GM21526 (cell line): Measurements from ENCODE around the gene RALA.

Experiments
- ATAC-seq: cut with Tn5 transposase; IDR thresholded peaks from one replicate; pipeline ENCODE4 v1.9.1; 2021; ENCODE audit warnings: moderate library complexity; ENCODE audit not compliant: unreplicated experiment, low FRiP score

Gene RALA, protein sequence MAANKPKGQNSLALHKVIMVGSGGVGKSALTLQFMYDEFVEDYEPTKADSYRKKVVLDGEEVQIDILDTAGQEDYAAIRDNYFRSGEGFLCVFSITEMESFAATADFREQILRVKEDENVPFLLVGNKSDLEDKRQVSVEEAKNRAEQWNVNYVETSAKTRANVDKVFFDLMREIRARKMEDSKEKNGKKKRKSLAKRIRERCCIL

DNA sequence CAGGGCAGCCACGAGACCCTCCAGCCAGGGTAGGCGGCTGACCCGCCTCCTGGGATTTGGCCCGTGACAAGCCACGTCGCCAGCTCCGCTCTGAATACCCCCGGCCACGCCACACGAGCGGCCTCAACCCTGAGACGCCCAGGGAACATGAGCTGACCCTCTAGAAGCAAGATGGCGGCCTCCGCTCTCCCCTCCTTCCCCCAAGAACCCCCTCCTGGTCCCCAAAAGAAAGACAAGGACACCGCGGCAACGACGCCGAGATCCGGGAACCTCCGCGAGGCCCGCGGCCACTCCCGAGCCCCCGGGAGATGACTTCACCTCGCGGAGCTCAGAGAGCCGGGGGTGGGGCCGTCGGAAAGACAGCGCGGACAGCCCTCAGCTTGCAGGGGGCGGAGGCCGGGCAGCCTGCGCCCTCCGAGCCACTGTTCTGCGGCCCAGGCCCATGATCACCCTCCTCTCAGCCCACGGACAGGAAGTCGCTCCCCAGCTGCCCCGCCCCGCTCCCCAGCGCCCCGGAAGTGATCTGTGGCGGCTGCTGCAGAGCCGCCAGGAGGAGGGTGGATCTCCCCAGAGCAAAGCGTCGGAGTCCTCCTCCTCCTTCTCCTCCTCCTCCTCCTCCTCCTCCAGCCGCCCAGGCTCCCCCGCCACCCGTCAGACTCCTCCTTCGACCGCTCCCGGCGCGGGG lies at the start of gene RALA:
Gene RALA (plus strand): TSS at position 526 of the 685 bp plus-strand sequence. CDS start 63,096 bp downstream, outside the sequence.
- peak; percentile 98 for ATAC-seq

DNA sequence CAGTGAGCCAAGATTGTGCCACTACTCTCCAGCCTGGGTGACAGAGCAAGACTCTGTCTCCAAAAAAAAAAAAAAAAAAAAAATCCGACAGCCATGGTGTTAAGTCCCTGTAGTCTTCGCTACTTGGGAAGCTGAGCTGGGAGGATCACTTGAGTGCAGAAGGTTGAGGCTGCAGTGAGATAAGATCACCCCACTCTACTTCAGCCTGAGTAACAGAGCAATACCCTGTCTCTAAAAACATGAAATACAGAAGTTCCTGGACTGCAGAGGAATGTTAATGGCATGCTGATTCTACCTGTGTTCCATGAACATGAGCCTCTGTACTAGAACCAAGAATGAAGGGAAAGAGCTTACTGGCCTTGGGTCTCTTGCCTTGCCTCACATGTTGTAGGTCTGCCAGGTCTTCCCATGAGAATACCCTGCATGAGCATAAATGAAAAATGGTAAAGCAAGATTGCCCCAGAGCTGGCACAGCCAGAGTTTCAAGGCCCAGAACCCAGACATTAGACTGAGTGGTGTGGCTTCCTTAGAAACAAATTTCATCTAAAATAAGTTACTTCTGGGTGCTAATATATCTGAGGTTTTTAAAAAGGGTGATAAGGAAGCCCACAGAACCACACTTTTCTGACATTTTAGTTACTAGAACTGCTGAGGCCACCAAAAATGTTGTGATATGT lies 48.6 kb upstream of the RALA start:
- ATAC-seq: no peak

DNA sequence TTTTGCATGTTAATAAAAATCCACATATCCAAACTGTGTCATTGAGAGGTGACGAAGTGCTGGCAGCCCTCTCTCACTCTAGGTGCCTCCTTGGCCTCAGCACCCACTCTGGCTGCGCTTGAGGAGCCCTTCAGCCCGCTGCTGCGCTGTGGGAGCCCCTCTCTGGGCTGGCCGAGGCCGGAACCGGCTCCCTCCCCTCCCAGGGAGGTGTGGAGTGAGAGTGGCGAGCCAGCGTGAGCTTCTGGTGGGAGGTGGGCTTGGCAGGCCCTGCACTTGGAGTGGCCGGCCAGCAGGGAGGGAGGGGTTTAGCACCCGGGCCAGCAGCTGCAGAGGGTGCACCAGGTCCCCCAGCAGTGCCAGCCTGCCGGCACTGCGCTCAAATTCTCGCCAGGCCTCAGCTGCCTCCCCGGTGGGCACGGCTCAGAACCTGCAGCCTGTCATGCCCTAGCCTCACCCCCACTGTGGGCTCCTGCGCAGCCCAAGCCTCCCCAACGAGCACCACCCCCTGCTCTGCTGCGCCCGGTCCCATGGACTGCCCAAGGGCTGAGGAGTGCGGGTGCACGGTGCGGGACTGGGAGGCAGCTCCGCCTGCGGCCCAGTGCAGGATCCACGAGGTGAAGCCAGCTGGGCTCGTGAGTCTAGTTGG lies 46.0 kb upstream of the RALA start:
- ATAC-seq: no peak

DNA sequence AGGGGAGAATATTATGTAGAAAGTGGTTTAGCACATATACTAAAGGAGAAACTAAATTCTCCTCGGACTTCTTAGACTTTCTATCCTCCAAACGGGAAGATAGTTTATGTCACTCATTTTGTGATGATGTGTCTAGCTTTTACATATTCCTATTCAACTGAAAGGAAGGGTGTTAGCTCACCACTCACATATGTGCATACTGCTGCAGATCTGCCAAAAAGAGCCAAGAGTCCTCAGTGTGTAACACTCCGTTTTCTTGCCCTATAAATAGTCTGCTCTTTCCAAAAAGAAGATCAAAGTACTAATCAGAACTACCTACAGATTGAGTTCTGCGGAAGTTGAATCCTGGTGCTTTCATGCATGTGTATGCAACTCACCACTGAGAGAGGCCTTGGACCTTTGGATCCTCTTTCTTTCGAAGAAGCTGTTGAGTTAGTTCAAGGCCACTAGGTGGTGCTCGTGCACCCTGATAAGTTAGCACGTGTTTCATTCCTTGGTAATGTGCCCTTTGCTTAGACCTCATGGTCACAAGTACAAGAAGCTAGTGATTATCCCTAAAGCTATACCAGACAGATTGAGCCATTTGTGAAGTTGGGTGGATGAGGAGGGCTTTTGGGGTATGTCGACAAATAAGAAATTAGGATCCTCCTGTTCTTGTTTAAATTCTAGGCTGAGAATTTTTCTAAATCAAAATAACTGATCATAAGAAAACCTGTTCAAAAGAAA lies 43.1 kb upstream of the RALA start:
- peak; percentile 94 for ATAC-seq

DNA sequence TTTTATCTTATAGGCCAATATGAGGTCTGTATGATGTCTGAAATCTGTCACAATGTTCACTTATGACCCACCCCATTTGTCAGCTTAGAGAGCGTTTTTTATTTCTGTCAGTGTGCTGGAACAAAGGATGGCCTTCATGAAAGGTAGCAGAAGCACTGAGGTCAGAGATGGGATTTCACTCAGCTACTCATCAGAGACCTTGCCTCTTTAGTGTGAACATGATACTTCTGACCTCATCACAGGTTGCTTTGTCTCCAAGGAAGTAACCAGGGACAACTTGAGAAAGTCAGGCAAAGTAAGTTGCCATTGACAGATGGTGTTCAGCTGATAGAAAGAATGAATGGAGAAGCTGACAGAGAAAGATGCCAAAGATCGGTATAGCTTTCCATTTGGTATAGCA lies 40.8 kb upstream of the RALA start:
- ATAC-seq: no peak

DNA sequence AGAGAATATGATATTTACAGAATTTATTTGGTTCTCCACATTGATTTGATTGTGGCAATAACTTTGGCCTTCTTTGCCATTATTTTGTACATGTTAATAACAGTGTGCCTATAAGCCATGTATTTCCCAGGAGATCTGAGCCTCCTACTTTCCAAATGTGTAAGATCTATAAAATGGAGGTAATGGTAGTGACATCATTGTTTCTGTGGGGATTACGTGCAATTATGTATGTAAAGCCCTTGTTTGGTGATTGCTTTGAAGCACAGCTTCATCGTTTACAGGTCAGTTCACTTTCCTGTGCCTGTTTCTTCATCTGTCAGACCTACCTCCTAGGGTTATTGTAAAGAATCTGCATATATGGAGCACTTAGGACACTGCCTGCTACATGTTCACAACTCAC lies 39.8 kb upstream of the RALA start:
- no peak for ATAC-seq

DNA sequence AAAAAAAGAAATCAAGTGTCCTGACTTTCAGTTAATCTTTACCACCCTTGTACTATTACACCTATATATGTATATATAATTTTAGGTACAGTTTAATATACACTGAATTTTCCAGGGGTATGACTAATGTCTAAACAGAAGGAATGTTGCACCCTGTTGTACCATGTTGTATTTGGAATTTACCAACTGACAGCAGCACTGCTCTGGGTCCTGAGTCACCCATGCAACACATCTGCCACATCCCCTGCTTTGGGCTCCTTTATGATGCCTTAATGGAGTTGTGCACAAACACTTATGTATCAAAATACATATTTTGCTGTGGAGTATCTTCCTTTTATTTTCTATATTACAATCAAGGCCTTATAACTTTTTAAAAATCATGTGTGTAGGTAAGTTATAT lies 36.0 kb upstream of the RALA start:
- no peak for ATAC-seq

DNA sequence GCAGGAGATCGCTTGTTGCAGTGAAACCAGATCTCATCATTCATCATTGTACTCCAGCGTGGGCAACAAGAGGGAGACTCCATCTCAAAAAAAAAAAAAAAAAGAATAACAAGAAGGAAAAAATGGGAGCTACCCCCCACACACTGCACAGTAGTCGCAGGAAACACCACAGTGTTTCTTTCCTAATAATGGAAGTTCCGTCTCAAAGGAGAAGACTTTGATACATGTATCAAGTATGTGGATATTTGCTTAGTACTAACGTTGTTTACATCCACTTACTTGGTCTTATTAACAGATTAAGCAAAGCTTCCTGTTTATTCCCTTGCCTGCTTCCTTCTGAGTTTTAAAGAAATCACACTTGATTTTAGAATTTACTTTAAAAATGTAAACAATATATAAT lies 35.0 kb upstream of the RALA start:
- no peak for ATAC-seq

DNA sequence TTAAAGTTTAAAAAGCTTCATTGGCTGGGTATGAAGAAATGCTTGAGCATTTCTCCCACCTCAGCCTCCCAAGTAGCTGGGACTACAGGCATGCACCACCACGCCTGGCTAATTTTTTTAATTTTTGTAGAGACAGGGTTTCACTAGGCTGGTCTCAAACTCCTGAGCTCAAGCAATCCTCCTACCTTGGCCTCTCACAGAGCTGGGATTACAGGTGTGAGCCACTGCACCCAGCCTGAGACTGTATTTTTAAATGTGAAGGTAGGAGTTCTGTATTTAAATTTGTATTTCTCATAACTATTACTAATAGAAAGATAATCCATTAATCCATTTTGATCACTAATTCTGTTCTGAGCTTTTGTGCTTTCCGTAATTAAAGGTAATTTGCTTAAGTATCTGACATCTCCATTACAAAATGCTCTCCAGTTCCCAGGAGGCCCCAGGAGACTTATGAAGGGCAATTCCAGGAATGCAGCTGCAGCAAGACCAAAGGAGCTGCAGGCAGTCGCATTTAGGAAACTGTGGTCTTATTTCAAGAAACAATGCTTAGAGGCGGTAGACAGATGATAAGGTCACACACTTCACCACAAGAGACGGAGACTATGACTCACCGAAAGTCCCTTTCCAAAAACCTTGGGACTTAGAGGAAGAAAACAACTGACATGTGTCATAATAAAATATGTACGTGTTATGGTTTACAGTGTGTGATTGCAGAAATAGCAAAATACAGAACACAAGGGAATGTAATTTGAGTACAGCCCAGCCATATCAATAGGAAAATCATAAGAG lies 33.9 kb upstream of the RALA start:
- ATAC-seq: peak; percentile 75

DNA sequence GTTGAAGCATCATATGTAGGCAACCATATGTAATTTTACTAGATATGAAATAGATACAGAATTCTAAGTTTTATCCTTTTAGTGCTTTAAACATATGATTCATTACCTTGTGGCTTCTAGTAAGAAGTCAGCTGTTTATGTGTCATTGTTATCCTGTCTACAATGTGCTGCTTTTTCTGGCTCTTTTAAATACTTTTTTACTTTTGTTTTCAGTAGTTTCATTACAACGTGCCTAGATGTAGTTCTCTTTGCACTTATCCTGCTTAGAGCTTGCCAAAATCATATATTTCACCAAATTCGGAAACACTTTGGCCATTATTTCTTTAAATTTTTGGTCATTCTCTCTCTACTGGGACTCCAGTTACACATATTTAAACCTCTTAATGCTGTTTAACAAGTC lies 30.8 kb upstream of the RALA start:
- ATAC-seq: no peak

DNA sequence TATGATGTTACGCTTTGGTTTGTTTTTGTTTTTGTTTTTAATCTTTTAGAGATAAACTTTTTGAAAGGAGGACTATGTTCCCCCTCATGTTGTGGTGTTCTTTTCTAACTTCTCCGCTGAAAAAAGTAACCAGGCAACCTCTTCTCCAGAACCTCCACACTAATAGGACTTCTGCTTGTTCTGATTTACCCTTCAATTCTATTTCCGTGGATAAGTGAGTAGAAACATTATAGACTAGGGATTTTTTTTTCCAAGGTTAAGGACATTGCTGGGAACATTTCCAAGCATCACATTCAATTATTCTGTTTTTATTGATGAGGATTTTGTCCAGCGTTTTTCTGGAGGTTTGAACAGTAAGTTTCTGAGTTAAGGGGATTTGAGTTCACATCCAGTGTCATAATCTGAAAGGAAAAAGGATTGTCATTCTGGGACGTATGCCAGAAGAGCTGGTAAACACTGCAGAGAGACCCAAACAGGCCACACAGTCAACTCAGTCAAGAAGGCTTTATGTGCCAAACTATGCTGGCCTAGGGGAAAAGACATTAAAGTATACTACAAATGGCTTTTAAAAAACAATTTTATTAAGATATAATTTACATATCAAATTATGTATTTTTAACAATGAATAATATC lies 28.3 kb upstream of the RALA start:
- no peak for ATAC-seq

DNA sequence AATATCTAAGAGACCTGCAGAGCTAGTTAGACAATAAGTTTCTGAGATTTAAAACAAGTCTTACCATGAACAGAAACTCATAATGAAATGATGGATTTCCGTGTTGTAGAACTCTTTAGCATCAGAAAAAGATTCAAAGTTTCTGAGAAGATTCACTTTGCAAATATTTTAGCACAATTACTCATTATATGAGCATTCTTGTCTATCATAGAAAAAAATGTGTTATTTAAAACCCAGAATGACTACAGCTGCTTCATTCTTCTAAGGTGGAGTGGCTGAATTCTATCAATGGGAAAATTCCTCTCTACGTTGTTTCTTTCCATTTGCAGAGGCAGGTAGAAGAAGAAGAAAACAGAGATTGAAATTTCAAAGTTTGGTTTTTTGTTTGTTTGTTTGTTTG lies 21.0 kb upstream of the RALA start:
- no peak for ATAC-seq

DNA sequence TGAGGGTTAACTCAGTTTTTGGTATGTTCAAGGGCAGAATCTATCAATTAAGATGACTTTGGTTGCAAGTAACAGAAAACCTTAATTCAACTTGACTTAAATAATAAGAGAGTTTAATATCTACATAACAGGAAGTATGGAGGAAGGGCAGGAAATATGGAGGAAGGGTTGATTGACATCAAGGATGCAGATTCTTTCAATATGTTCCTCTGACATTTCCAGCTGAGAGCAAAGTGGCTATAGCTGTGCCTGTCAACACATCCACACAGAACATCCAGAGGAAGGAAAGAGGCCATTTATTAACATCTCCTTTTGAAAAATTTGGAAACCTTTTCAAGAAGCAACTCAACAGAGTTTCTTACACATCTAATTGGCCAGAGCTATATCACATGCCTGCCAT lies 19.4 kb upstream of the RALA start:
- ATAC-seq: no peak

DNA sequence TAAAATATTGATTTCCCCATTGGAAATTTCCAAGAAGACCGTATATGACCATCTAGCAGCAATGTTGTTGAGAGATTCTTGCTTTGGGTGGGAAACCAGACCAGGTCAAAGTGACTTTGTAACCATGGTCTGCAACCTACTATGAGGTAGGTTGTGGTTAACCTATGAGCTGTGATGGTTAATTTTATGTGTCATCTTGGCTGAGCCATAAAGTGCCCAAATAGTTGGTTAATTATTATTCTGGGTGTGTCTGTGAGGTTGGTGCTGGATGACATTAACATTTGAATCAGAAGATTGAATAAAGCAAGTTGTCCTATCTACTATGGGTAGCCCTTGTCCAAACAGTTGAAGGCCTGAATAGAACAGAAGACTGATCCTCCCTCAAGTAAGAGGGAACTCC lies 18.3 kb upstream of the RALA start:
- ATAC-seq: no peak

DNA sequence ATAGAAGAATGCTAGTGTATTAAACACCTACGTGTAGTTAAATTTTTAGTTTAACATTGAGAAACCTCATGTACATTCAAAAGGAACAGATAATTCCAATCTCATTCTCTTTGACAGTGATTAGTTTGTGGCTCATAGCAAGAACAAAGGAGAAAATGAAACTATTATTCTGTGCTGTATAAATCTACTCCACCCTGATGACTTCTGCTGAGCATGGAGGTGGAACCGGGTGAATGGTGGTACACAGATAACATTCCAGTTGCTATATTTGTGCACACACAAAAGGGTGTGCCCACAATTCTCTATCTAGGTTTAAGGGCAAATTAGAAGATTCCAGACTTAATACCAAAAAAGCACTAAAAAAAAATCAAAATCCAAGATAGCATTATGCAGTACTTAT lies 17.0 kb upstream of the RALA start:
- no peak for ATAC-seq

DNA sequence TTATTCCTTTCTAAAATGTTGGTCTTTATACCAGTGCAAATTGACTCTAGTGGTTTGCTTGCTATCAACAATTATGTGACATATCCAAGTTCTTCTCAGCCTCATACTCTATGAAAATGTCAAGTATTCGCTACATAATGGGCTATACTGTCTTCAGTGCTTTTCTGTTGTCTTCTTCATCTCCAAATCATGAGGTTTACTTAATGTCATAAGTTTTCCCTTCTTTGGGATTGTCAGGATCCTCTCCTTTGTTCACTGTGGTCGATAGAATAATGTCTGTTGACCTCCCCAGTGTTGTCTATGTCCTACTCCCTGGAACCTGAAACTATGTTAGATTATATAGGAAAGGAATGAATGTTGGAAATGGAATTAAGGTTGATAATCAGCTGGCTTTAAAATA lies 16.4 kb upstream of the RALA start:
- no peak for ATAC-seq

DNA sequence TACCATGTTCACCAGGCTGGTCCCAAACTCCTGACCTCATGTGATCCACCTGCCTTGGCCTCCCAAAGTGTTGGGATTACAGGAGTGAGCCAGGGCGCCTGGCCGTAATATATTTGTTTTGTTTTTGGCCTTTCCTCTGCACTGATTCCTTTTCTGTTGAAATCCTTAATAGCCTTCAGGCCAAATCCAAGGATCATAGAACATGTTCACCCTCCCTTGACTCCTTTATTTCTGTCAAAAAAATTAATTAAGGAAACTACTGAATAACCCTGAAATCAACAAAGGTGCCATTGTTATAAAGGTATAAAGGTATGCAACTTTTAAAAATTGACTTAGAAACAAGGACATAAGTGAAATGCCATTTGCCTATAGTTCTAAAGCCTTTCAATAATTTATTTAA lies 15.5 kb upstream of the RALA start:
- ATAC-seq: no peak

DNA sequence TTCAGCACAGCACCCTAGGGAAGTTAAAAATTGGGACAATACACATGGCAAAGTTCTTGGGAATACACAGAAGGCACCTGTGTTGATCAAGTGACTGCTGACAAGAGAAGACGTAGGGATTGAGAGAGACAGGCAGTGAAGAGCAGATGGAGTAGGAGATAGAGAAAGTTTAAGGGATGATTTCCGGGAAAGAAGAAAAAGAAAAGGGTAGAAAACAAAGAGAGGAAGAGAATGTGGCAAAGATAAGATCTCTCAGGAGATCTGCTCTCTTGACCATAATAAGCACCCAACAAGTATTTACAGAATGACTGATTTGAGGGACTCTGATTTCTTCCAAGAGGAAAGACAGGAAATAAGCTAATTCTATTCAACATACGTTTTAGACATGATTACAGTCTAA lies 15.1 kb upstream of the RALA start:
- ATAC-seq: no peak

DNA sequence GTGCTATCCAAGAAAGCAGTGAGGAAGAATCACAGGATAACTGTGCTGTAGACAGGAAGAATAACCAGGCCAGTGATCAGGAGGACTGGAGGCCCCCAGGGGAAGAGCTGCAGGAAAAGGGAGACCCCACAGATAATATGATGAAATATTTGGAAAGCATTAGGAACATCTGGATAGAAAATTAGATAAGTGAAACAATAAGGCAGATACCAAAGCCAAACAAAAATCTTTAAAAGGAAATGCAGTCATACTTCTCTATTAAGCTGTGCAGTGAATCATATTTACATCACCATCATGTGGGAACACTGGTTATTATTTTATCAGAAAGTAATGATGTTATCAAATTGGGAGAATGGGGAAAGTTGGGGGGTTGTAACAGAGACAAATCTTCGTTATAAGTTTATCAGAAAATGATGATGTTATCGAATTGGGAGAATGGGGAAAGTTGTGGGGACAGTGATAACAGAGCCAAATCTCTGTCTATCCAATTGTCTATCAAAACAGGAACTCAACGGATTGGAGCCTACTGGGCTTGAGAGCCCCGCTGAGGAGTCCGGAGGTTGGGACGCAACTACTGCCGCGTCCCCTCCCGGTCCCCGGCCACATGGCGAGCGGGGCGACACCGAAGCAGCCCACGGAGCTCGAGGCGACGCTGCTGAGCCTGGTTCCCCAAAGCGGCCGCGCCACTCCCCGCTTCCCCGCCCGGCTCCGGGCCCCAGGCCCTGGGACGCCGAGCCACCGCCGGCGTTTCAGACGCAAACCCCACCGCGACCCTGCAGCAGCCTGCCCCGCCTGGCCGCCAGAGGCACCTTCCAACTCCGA lies 14.0 kb upstream of the RALA start:
- ATAC-seq: no peak
